Spinal cord (tissue), 10 donors: ENCODE measurements around the gene ARID3B. TPM values are rescaled to one million over a fixed set of nuclear protein-coding genes. Genes with fewer than 3 reads are reported as not detected.

Experiments used
- DNase-seq, 6 donors: peaks; one replicate each; pipeline versions ENCODE4 v3.0.0 to v3.0.0-alpha.2; 2013 to 2015; ENCODE audit warnings: low spot score in 6 of 6, low read depth in 4 of 6
- H3K27ac ChIP-seq: one replicate; pipeline ENCODE4 v1.5.1; 2013; ENCODE audit warnings: low read depth, low read length, control low read depth
- H3K27me3 ChIP-seq: one replicate; pipeline ENCODE4 v1.6.1; 2013; ENCODE audit warnings: low read length; ENCODE audit not compliant: control insufficient read depth, insufficient read depth
- H3K36me3 ChIP-seq: one replicate; pipeline ENCODE4 v1.6.1; 2013; ENCODE audit warnings: low read length; ENCODE audit not compliant: control insufficient read depth, insufficient read depth
- H3K4me1 ChIP-seq: one replicate; pipeline ENCODE4 v1.6.1; 2013; ENCODE audit warnings: low read length; ENCODE audit not compliant: control insufficient read depth, insufficient read depth
- H3K4me3 ChIP-seq: one replicate; pipeline ENCODE4 v1.5.1; 2013; ENCODE audit warnings: low read depth, low read length, control low read depth
- H3K9me3 ChIP-seq: one replicate; pipeline ENCODE4 v1.6.1; 2013; ENCODE audit warnings: low read length; ENCODE audit not compliant: control insufficient read depth, insufficient read depth
- WGBS: methylation state at CpG from one replicate; pipeline ENCODE4 v1.1.5; 2013; ENCODE audit warnings: missing lambda C conversion rate; ENCODE audit not compliant: insufficient coverage; 5-methylcytosine and 5-hydroxymethylcytosine counted together
- polyA plus RNA-seq, 2 donors: library from polyadenylated mRNA; unstranded; fragments of 120-200 nt; gene quantifications; one replicate each; pipeline ENCODE4 v1.2.1, GENCODE V29; 2013; ENCODE audit not compliant: insufficient read length in 2 of 2
- total RNA-seq, 2 donors: library from RNA; depleted of rRNA in 1 of 2; stranded (reverse); fragments of 120-200 nt in 1 of 2; fragments of >200 nt in 1 of 2; gene quantifications; one replicate each; pipeline versions ENCODE4 v1.2.3 to v1.2.4, GENCODE V29; 2013 to 2014
- donor health status: healthy.

The ARID3B gene
- total and polyA plus RNA-seq, 4 donors, result 4.5 to 12.0 (median 6.7) TPM

GRCh38 chr15:74615508-74616365, 74.7 kb downstream of the ARID3B start, which contains the start of gene CLK3:
CLK3 (plus strand) TSS chr15:74615836; CDS start chr15:74619197, 3,361 bp downstream.
- Histone ChIP-seq H3K4me1 (peaks cover 47% of the 10 kb centered on the region), H3K4me3 (peak within 1 kb of the TSS; percentile 76), H3K9me3 (no peaks in the 10 kb centered on the region), H3K27ac (peak within 1 kb of the TSS; percentile 95), H3K36me3 (peaks cover 25% of the 10 kb centered on the region), H3K27me3 (no peaks in the 10 kb centered on the region)
- WGBS, result under 1% methylated on average over 91 of the region's 91 CpGs
- DNase-seq, result peak; percentile 77 to 98 (median 92)

- 7% methylated on average over 18 of the region's 18 CpGs for WGBS
- H3K4me3 ChIP-seq, result peak overlapping the region; percentile 76
- no peaks in the 10 kb centered on the region for H3K27me3 ChIP-seq
- peak overlapping the region; percentile 93 for H3K27ac ChIP-seq
- peaks cover 32% of the 10 kb centered on the region for H3K36me3 ChIP-seq
- peak in 2 of 6 donors; percentile 17 to 59 for DNase-seq
- no peaks in the 10 kb centered on the region for H3K9me3 ChIP-seq
- H3K4me1 ChIP-seq, result peaks cover 48% of the 10 kb centered on the region
Observed at GRCh38 chr15:74616366-74616939, 75.4 kb downstream of the ARID3B start.

- DNase-seq, result no peak
- no peak overlapping the region for H3K27ac ChIP-seq
- H3K27me3 ChIP-seq, result no peaks in the 10 kb centered on the region
- H3K36me3 ChIP-seq, result peaks cover 37% of the 10 kb centered on the region
- H3K4me3 ChIP-seq, result peak overlapping the region; percentile 76
- peaks cover 54% of the 10 kb centered on the region for H3K4me1 ChIP-seq
- H3K9me3 ChIP-seq, result no peaks in the 10 kb centered on the region
Observed at GRCh38 chr15:74616996-74617395, 76.0 kb downstream of the ARID3B start.

DNA sequence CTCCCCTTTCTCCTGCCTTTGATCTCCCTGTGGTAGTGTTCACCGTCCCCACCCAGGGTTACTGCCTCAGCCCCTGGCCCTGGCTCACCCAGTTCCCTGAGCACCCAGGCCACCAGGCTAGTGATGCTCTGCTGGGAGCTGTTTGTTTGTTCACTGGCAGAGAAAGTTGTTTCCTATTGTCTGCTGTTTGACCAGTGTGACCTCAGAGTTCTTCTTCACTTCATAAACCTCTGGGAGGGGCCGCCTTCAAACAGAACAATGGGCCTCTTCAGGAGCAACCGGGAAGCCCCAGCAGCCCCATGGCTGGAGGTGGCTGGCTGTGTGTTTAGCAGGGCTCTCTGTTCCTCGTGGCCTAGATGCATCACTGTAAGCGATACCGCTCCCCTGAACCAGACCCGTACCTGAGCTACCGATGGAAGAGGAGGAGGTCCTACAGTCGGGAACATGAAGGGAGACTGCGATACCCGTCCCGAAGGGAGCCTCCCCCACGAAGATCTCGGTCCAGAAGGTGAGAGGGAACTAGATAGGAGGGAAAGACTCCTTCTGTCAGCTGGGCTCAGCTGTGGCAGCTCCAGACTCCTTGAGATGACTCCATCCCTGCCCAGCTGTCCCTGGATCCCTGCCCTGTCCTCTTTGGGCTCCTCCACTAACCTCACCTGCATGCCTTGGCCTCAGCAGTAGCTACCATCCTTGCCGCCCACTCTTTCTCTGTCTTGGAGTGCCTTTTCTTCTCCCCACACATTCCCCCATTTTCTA, 78.0 kb downstream of the ARID3B start:
- Histone ChIP-seq H3K9me3 (no peaks in the 10 kb centered on the region), H3K36me3 (peaks cover 58% of the 10 kb centered on the region), H3K27ac (no peak overlapping the region), H3K4me1 (peaks cover 54% of the 10 kb centered on the region), H3K27me3 (no peaks in the 10 kb centered on the region), H3K4me3 (no peak overlapping the region)
- WGBS, result 80% methylated on average over 9 of the region's 15 CpGs
- DNase-seq, result no peak

DNA sequence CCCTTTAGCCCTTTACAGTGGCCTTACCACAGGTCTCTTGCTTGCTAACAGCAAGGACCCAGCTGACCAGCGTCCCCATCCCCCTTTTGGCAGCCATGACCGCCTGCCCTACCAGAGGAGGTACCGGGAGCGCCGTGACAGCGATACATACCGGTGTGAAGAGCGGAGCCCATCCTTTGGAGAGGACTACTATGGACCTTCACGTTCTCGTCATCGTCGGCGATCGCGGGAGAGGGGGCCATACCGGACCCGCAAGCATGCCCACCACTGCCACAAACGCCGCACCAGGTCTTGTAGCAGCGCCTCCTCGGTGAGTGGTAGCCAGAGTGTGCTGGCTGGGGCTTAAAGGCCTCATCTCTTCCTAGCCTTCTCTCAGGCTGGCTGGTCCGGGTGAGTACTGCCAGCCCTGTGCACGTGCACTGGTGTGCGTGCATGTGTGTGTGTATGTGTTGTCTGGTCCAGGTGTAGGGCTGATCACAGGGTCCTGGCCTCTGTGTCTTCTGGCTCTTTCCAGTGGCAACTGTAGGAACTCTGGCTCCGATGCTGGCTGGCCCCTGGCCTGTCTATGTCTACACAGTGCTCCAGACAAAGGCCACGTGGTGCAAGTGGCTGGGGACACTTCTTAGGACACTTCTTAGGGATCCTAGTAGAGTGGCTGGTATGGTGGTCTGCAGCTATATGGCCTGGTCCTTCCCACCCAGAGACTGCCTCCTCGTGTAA, 79.1 kb downstream of the ARID3B start:
- DNase-seq, result no peak
- H3K9me3 ChIP-seq, result no peaks in the 10 kb centered on the region
- H3K4me1 ChIP-seq, result peaks cover 47% of the 10 kb centered on the region
- H3K4me3 ChIP-seq, result no peak overlapping the region
- no peaks in the 10 kb centered on the region for H3K27me3 ChIP-seq
- 96% methylated on average over 27 of the region's 27 CpGs for WGBS
- H3K36me3 ChIP-seq, result peaks cover 68% of the 10 kb centered on the region
- no peak overlapping the region for H3K27ac ChIP-seq

- DNase-seq, result peak in 4 of 6 donors; percentile 41 to 88 (median 62)
- Histone ChIP-seq H3K9me3 (no peaks in the 10 kb centered on the region), H3K4me1 (peaks cover 45% of the 10 kb centered on the region), H3K4me3 (no peak overlapping the region), H3K27ac (no peak overlapping the region), H3K36me3 (peaks cover 76% of the 10 kb centered on the region), H3K27me3 (no peaks in the 10 kb centered on the region)
- WGBS, result 54% methylated on average over 19 of the region's 23 CpGs
Observed at GRCh38 chr15:74620636-74621545, 79.9 kb downstream of the ARID3B start.

DNA sequence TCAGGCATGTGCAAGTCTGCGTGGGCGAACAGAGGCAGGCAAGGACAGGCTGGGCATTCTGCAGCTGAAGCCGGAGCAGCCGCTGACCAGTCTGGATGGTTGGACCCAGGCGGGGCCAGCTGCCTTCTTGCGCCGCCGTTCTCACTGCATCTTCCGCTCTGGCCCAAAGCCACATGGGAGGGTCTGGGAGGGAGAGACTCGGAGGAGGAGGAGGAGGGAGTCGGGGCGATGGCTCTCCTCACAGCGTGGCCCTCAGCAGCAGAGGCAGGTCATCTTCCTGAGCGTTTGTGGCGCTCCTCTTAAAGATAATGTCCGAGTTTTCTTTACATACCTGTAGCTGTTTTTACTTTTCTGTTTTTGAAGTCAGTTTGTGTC, 80.5 kb downstream of the ARID3B start:
- H3K9me3 ChIP-seq, result no peaks in the 10 kb centered on the region
- WGBS, result 62% methylated on average over 9 of the region's 16 CpGs
- no peaks in the 10 kb centered on the region for H3K27me3 ChIP-seq
- H3K36me3 ChIP-seq, result peaks cover 83% of the 10 kb centered on the region
- H3K27ac ChIP-seq, result no peak overlapping the region
- no peak overlapping the region for H3K4me3 ChIP-seq
- no peak for DNase-seq
- H3K4me1 ChIP-seq, result peaks cover 38% of the 10 kb centered on the region

GRCh38 chr15:74621936-74622335, 80.9 kb downstream of the ARID3B start:
- Histone ChIP-seq H3K27ac (no peak overlapping the region), H3K36me3 (peaks cover 86% of the 10 kb centered on the region), H3K4me1 (peaks cover 35% of the 10 kb centered on the region), H3K4me3 (no peak overlapping the region), H3K27me3 (no peaks in the 10 kb centered on the region), H3K9me3 (no peaks in the 10 kb centered on the region)
- WGBS, result 86% methylated on average over 9 of the region's 21 CpGs
- peak in 1 of 6 donors; percentile 28 for DNase-seq
